Measurements from ENCODE around the gene CARMIL1. TPM values are rescaled to one million over a fixed set of nuclear protein-coding genes. Genes with fewer than 3 reads are reported as not detected.
A peak's percentile ranks its signal among the peaks of the same experiment; 100 is the strongest.

CARMIL1 gene
- total RNA-seq, 1 donor from 2014 or later, result 86.3 TPM

DNA sequence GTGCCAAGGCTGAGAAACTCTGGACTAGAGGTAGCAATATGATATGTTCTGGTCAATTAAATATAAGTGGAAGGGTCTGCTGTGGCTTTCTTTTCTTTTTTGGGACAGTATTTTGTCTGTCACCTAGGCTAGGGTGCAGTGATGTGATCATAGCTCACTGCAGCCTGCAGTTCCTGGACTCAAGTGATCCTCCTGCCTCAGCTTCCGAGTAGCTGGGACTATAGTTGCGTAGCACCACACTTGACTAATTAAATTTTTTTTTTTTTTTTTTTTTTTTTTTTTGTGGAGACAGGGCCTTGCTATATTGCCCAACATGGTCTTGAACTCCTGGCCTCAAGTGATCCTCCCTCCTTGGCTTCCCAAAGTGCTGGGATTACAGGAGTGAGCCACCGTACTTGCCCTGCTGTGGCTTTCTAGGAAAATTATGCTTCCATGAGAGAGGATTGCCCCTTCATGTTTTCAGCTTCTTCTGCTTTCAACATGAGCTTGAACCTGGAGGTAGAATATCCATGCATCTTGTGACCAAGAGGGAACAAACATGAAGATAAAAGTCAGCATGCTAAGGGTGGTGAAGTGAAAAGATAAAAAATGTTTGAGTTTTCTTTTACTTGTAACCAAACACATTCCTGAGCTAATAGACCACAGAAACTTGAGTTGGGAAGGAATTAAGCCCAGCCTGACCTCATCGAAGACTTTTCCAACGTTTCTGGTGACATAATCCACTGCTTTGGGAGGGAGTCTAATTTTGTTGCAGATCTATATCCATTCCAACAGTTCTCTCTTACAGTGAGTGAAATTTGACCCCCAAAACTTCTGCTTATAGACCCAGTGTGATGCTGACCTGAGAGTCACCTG, 75.1 kb downstream of the CARMIL1 start:
- TF ChIP-seq CTCF (IDR thresholded peaks at IDR 0.05; ENCODE audit: unreplicated experiment), result no peak
- no peaks in the 10 kb centered on the region for H3K9me3 Mint-ChIP-seq (ENCODE audit: low read depth)
- no peak overlapping the region for H3K4me3 Mint-ChIP-seq (ENCODE audit: low read depth)
- H3K27me3 Mint-ChIP-seq, result no peaks in the 10 kb centered on the region
- no peaks in the 10 kb centered on the region for H3K36me3 Mint-ChIP-seq (ENCODE audit: insufficient read depth)
- H3K27ac Mint-ChIP-seq, result peak overlapping the region; percentile 73
- peaks cover 39% of the 10 kb centered on the region for H3K4me1 Mint-ChIP-seq (ENCODE audit: low read depth)
- DNase-seq (ENCODE audit: low spot score, unreplicated experiment), result no peak

DNA sequence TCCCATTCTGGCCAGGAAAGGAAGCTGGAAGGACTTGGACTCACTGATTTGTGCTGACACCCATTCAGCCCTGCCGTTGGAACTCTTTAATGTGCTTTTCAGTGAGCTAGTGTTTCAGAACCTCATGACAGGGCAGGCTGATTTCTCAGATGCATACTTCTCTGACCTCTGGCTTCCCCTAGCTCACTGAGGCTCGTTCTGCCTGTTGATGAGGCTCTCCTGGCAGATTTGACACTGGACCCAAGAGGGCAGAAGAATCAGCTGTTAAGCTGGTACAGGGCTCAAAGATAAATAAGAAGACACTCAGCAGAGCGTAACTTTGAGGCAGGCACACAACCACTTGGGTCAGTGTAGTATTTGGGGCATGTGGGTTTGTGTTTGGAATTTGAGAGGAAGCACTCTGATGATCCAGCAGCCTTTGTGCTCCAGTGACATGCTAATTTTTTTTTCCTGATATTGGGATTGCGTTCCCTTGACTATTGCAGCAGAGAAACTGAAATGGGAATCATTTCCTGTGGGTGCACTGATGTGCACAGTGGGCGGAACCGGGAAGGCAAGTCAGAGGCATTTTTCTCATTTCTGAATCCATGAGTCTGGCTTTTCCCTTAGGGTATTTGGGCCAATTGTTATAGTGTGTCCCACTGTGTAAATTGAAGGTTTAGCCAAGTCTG, 80.2 kb downstream of the CARMIL1 start:
- no peak for TF ChIP-seq CTCF (IDR thresholded peaks at IDR 0.05; ENCODE audit: unreplicated experiment)
- H3K9me3 Mint-ChIP-seq (ENCODE audit: low read depth), result no peaks in the 10 kb centered on the region
- no peak overlapping the region for H3K4me3 Mint-ChIP-seq (ENCODE audit: low read depth)
- no peaks in the 10 kb centered on the region for H3K27me3 Mint-ChIP-seq
- H3K4me1 Mint-ChIP-seq (ENCODE audit: low read depth), result peaks cover 47% of the 10 kb centered on the region
- H3K27ac Mint-ChIP-seq, result peak overlapping the region; percentile 85
- DNase-seq (ENCODE audit: low spot score, unreplicated experiment), result no peak
- no peaks in the 10 kb centered on the region for H3K36me3 Mint-ChIP-seq (ENCODE audit: insufficient read depth)

DNA sequence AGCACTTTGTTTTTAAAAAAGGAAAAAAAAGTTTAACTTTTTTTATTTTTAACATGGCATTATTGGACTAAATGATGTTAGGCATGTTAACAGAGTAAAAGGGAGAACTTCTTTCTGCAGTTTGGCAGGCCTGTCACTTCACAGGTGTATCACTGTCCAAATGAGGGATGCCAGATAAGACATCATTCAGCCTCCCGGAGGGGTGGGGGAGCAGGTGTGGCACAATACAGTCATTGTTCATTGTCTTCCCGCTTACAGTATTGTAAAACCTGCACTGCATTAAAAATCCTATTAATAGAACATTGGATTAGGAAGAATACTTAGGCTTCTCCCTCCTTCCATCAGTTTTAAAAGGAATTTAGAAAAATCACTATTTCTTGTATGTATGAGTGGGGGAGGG, 80.7 kb downstream of the CARMIL1 start:
- Mint-ChIP-seq H3K36me3 (ENCODE audit: insufficient read depth) (no peaks in the 10 kb centered on the region), H3K27me3 (no peaks in the 10 kb centered on the region), H3K4me3 (ENCODE audit: low read depth) (no peak overlapping the region), H3K9me3 (ENCODE audit: low read depth) (no peaks in the 10 kb centered on the region), H3K4me1 (ENCODE audit: low read depth) (peaks cover 42% of the 10 kb centered on the region), H3K27ac (peak overlapping the region; percentile 29)
- no peak for DNase-seq (ENCODE audit: low spot score, unreplicated experiment)
- TF ChIP-seq CTCF (IDR thresholded peaks at IDR 0.05; ENCODE audit: unreplicated experiment), result no peak

- TF ChIP-seq CTCF (IDR thresholded peaks at IDR 0.05; ENCODE audit: unreplicated experiment), result no peak
- Mint-ChIP-seq H3K9me3 (ENCODE audit: low read depth) (no peaks in the 10 kb centered on the region), H3K36me3 (ENCODE audit: insufficient read depth) (no peaks in the 10 kb centered on the region), H3K4me3 (ENCODE audit: low read depth) (no peak overlapping the region), H3K4me1 (ENCODE audit: low read depth) (peaks cover 41% of the 10 kb centered on the region), H3K27me3 (no peaks in the 10 kb centered on the region), H3K27ac (peak overlapping the region; percentile 29)
- DNase-seq (ENCODE audit: low spot score, unreplicated experiment), result no peak
Observed at GRCh38 chr6:25360621-25361020, 81.4 kb downstream of the CARMIL1 start.

- no peaks in the 10 kb centered on the region for H3K36me3 Mint-ChIP-seq (ENCODE audit: insufficient read depth)
- H3K27me3 Mint-ChIP-seq, result no peaks in the 10 kb centered on the region
- H3K27ac Mint-ChIP-seq, result no peak overlapping the region
- no peak for TF ChIP-seq CTCF (IDR thresholded peaks at IDR 0.05; ENCODE audit: unreplicated experiment)
- H3K4me1 Mint-ChIP-seq (ENCODE audit: low read depth), result peaks cover 54% of the 10 kb centered on the region
- no peak overlapping the region for H3K4me3 Mint-ChIP-seq (ENCODE audit: low read depth)
- H3K9me3 Mint-ChIP-seq (ENCODE audit: low read depth), result no peaks in the 10 kb centered on the region
- no peak for DNase-seq (ENCODE audit: low spot score, unreplicated experiment)
Observed at GRCh38 chr6:25363427-25363826, 84.3 kb downstream of the CARMIL1 start.

Measured in progenitor cell of endocrine pancreas (in vitro differentiated cells).